Body of pancreas (tissue), 4 donors: ENCODE data around the gene PCNT. TPM values are rescaled to one million over a fixed set of nuclear protein-coding genes. Genes with fewer than 3 reads are reported as not detected.
"Not testable (repeated sequence)": the region's sequence is repeated elsewhere in the genome, so short reads cannot be mapped to it uniquely, and the experiment has no call there.

Experiments used
- ATAC-seq: fragments of 150-250 bp; one replicate; pipeline ENCODE4 v1.9.1; 2016
- DNase-seq, 4 donors: peaks; one replicate each; pipeline ENCODE4 v3.0.0-alpha.2; 2019
- H3K27ac ChIP-seq, 4 donors: fragments of 200-600 bp; sonication (generic); 1 replicate in 3 of 4; 2 replicates in 1 of 4; pipeline versions ENCODE4 v1.5.1 to v1.6.1; 2016 to 2019; ENCODE audit warnings: mild to moderate bottlenecking in 1 of 4, mixed read lengths in 1 of 4, moderate library complexity in 1 of 4
- H3K27me3 ChIP-seq, 2 donors: fragments of 200-600 bp; sonication (generic); one replicate each; pipeline ENCODE4 v1.6.0; 2016; ENCODE audit warnings: mild to moderate bottlenecking in 1 of 2
- H3K36me3 ChIP-seq, 2 donors: fragments of 200-600 bp; sonication (generic); replicated peaks in 1 of 2; 2 replicates each; pipeline ENCODE4 v1.5.1; 2016; ENCODE audit warnings: low read depth in 2 of 2; ENCODE audit not compliant: insufficient read depth in 1 of 2
- H3K4me1 ChIP-seq: fragments of 200-600 bp; sonication (generic); one replicate; pipeline ENCODE4 v1.6.0; 2016
- H3K4me3 ChIP-seq, 2 donors: fragments of 200-600 bp; sonication (generic); 1 replicate in 1 of 2; 2 replicates in 1 of 2; pipeline ENCODE4 v1.5.1; 2016 to 2019
- H3K9me3 ChIP-seq, 3 donors: fragments of 200-600 bp; sonication (generic); 1 replicate in 2 of 3; 2 replicates in 1 of 3; pipeline ENCODE4 v1.5.1; 2016
- CTCF ChIP-seq, 7 experiments: fragments of 450-650 bp in 4 of 7; fragments of 200-600 bp in 3 of 7; sonication (generic) in 3 of 7; IDR thresholded peaks; one replicate each; pipeline ENCODE4 v1.5.1; 2016 to 2019; ENCODE audit warnings: antibody characterized with exemption in 7 of 7
- POLR2A ChIP-seq, 3 donors: fragments of 450-650 bp; IDR thresholded peaks; one replicate each; pipeline ENCODE4 v1.6.1; 2016; ENCODE audit warnings: antibody characterized with exemption in 3 of 3, mild to moderate bottlenecking in 2 of 3
- WGBS, 2 donors: methylation state at CpG; one replicate each; pipeline ENCODE4 v1.1.5; 2017; 5-methylcytosine and 5-hydroxymethylcytosine counted together
- intact Hi-C: fragments of 100-400 bp; cut with DNase I; formaldehyde crosslinking; loops from one replicate; pipeline ENCODE4 v1.15.1; 2023
- total RNA-seq, 2 donors: library from RNA; depleted of rRNA; stranded (reverse); fragments of >200 nt; gene quantifications; one replicate each; pipeline ENCODE4 v1.1.0, GENCODE V29; 2016

PCNT gene
- total RNA-seq, 2 donors from 2014 or later = 11.9 to 28.0 TPM

GRCh38 chr21:46369520-46370235, 45.7 kb downstream of the PCNT start:
- peaks cover 0 to 11% of the 10 kb centered on the region in 2 donors for H3K36me3 ChIP-seq
- 84 to 90% methylated on average over 10 to 19 of the region's 20 CpGs for WGBS, 2 donors
- H3K27ac ChIP-seq = no peak overlapping the region
- no peaks in the 10 kb centered on the region for H3K4me1 ChIP-seq
- TF ChIP-seq CTCF (IDR thresholded peaks at IDR 0.05) (no peak), POLR2A (IDR thresholded peaks at IDR 0.05) (no peak)
- DNase-seq = no peak
- no peaks in the 10 kb centered on the region for H3K9me3 ChIP-seq
- H3K4me3 ChIP-seq = no peak overlapping the region
- intact Hi-C loops = no loop called here
- H3K27me3 ChIP-seq = no peaks in the 10 kb centered on the region
- no peak for ATAC-seq

- WGBS, 2 donors = 93 to 97% methylated on average over 12 to 16 of the region's 16 CpGs
- Histone ChIP-seq H3K4me1 (no peaks in the 10 kb centered on the region), H3K27me3 (no peaks in the 10 kb centered on the region), H3K9me3 (no peaks in the 10 kb centered on the region), H3K27ac (no peak overlapping the region), H3K36me3 (peaks cover 0 to 5% of the 10 kb centered on the region in 2 donors), H3K4me3 (no peak overlapping the region)
- no peak for ATAC-seq
- TF ChIP-seq POLR2A (IDR thresholded peaks at IDR 0.05) (no peak), CTCF (IDR thresholded peaks at IDR 0.05) (no peak)
- intact Hi-C loops = no loop called here
- no peak for DNase-seq
These were observed 47.5 kb downstream of the PCNT start for GRCh38 chr21:46371204-46372013.

- DNase-seq = no peak
- ATAC-seq = no peak
- no peaks in the 10 kb centered on the region for H3K4me1 ChIP-seq
- H3K36me3 ChIP-seq = no peaks in the 10 kb centered on the region
- no peak overlapping the region for H3K4me3 ChIP-seq
- no peak overlapping the region for H3K27ac ChIP-seq
- intact Hi-C loops = no loop called here
- no peaks in the 10 kb centered on the region for H3K9me3 ChIP-seq
- TF ChIP-seq CTCF (IDR thresholded peaks at IDR 0.05) (no peak), POLR2A (IDR thresholded peaks at IDR 0.05) (no peak)
- WGBS, 2 donors = 93 to 96% methylated on average over 6 to 7 of the region's 7 CpGs
- H3K27me3 ChIP-seq = no peaks in the 10 kb centered on the region
These were observed 48.1 kb downstream of the PCNT start for GRCh38 chr21:46372014-46372485.

- H3K36me3 ChIP-seq, DNase-seq, H3K9me3 ChIP-seq, H3K27me3 ChIP-seq, intact Hi-C loops, ATAC-seq, H3K27ac ChIP-seq, H3K4me1 ChIP-seq, H3K4me3 ChIP-seq: not testable (repeated sequence)
- 95 to 98% methylated on average over 10 of the region's 10 CpGs for WGBS, 2 donors
These were observed 49.0 kb downstream of the PCNT start for GRCh38 chr21:46372947-46373346.

GRCh38 chr21:46374761-46375389, 50.9 kb downstream of the PCNT start:
- intact Hi-C loops = no loop called here
- no peaks in the 10 kb centered on the region for H3K36me3 ChIP-seq
- 86 to 87% methylated on average over 21 of the region's 21 CpGs for WGBS, 2 donors
- no peak for DNase-seq
- H3K27ac ChIP-seq = no peak overlapping the region
- no peak overlapping the region for H3K4me3 ChIP-seq
- H3K27me3 ChIP-seq = no peaks in the 10 kb centered on the region
- no peaks in the 10 kb centered on the region for H3K9me3 ChIP-seq
- ATAC-seq = no peak
- no peak for TF ChIP-seq CTCF (IDR thresholded peaks at IDR 0.05)
- no peak for TF ChIP-seq POLR2A (IDR thresholded peaks at IDR 0.05)
- no peaks in the 10 kb centered on the region for H3K4me1 ChIP-seq
